ENCODE measurements around the gene OGA.

GRCh38 chr10:101856626-101857025 lies 38.4 kb upstream of the OGA start:
- TF ChIP-seq CTCF (IDR thresholded peaks at IDR 0.05) (no peak), POLR2A (IDR thresholded peaks at IDR 0.05) (no peak)
